ENCODE results near the gene SNRNP25.

DNA sequence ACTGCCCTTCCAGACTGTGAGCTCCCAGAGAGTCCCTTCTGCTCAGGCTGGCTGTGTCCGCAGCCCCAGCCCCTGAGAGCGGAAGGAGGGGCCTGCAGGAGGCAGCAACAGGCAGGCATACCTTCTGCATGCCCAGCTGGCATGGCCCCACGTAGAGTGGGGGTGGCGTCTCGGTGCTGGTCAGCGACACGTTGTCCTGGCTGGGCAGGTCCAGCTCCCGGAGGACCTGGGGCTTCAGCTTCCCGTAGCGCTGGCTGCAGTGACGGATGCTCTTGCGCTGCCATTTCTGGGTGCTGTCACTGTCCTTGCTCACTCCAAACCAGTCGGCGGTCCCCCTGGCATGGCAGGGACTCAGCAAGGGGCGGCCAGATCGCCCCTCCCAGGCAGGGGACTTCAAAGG lies 9.8 kb downstream of the SNRNP25 start:
- TF ChIP-seq, protein P1, sequence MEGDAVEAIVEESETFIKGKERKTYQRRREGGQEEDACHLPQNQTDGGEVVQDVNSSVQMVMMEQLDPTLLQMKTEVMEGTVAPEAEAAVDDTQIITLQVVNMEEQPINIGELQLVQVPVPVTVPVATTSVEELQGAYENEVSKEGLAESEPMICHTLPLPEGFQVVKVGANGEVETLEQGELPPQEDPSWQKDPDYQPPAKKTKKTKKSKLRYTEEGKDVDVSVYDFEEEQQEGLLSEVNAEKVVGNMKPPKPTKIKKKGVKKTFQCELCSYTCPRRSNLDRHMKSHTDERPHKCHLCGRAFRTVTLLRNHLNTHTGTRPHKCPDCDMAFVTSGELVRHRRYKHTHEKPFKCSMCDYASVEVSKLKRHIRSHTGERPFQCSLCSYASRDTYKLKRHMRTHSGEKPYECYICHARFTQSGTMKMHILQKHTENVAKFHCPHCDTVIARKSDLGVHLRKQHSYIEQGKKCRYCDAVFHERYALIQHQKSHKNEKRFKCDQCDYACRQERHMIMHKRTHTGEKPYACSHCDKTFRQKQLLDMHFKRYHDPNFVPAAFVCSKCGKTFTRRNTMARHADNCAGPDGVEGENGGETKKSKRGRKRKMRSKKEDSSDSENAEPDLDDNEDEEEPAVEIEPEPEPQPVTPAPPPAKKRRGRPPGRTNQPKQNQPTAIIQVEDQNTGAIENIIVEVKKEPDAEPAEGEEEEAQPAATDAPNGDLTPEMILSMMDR (IDR thresholded peaks at IDR 0.05) = no peak
- no peak for TF ChIP-seq POLR2A (IDR thresholded peaks at IDR 0.05)
